Aorta (tissue), 5 donors: ENCODE results near the gene TPI1. TPM values are rescaled to one million over a fixed set of nuclear protein-coding genes. Genes with fewer than 3 reads are reported as not detected.

Source experiments
- ATAC-seq: fragments of 200-7000 bp; cut with Tn5 transposase; one replicate; pipeline ENCODE4 v1.9.1; 2022; ENCODE audit warnings: moderate library complexity; ENCODE audit not compliant: low FRiP score
- DNase-seq, 2 donors: peaks; one replicate each; pipeline ENCODE4 v3.0.0-alpha.2; 2020
- H3K27ac ChIP-seq, 2 donors: one replicate each; pipeline ENCODE4 v1.5.1; 2013; ENCODE audit warnings: low read length in 2 of 2, mild to moderate bottlenecking in 2 of 2, moderate library complexity in 2 of 2, control low read depth in 1 of 2, inconsistent platforms in 1 of 2, low read depth in 1 of 2
- H3K27me3 ChIP-seq, 2 donors: one replicate each; pipeline ENCODE4 v1.6.1; 2013; ENCODE audit warnings: control low read depth in 1 of 2, low read length in 1 of 2, mild to moderate bottlenecking in 1 of 2, moderate library complexity in 1 of 2; ENCODE audit not compliant: insufficient read depth in 2 of 2, control insufficient read depth in 1 of 2
- H3K36me3 ChIP-seq, 2 donors: one replicate each; pipeline ENCODE4 v1.6.1; 2013; ENCODE audit warnings: control low read depth in 1 of 2, low read length in 1 of 2, mild to moderate bottlenecking in 1 of 2; ENCODE audit not compliant: insufficient read depth in 2 of 2, control insufficient read depth in 1 of 2
- H3K4me1 ChIP-seq, 2 donors: one replicate each; pipeline ENCODE4 v1.6.1; 2013; ENCODE audit warnings: low read length in 2 of 2, control low read depth in 1 of 2, mild to moderate bottlenecking in 1 of 2, moderate library complexity in 1 of 2; ENCODE audit not compliant: insufficient read depth in 2 of 2, control insufficient read depth in 1 of 2
- H3K4me3 ChIP-seq, 2 donors: one replicate each; pipeline ENCODE4 v1.5.1; 2013; ENCODE audit warnings: low read length in 2 of 2, control low read depth in 1 of 2, mild to moderate bottlenecking in 1 of 2
- H3K9me3 ChIP-seq: one replicate; pipeline ENCODE4 v1.6.1; 2013; ENCODE audit warnings: mild to moderate bottlenecking, low read length; ENCODE audit not compliant: control insufficient read depth
- WGBS, 2 donors: extraction: QIAGEN DNeasy Blood & Tissue Kit; methylation state at CpG; one replicate each; pipeline ENCODE4 v1.1.7; 2013; 5-methylcytosine and 5-hydroxymethylcytosine counted together
- intact Hi-C, 2 donors: fragments of 100-400 bp; cut with DNase I; formaldehyde crosslinking; loops; one replicate each; pipeline versions ENCODE4 v1.14.2 to v1.15.0; 2022
- polyA plus RNA-seq, 2 donors: library from polyadenylated mRNA; stranded (reverse); fragments of 200-250 nt; gene quantifications; one replicate each; pipeline ENCODE4 v1.2.3, GENCODE V29; 2013
- total RNA-seq, 2 donors: library from RNA; stranded (reverse); fragmentation: NEBNext Ultra II Directional; extraction: Animal tissue kit (Norgen Biotek cat#: 25700); gene quantifications; one replicate each; pipeline ENCODE4 v1.2.1, GENCODE V29; 2021
- donor health status: healthy with polysubstance abuse.
- donor health status: Bipolar disorder and iron deficiency.
- donor health status: DM: no; HTN: no; CAD: no.
- donor health status: DM: no; HTN: no; CAD: no.
- donor health status: DM: yes; HTN: yes; CAD: no.

The TPI1 gene
- total and polyA plus RNA-seq, 4 donors, result 310 to 317 (median 315) TPM

- Histone ChIP-seq H3K9me3 (no peaks in the 10 kb centered on the region), H3K4me1 (no peaks in the 10 kb centered on the region), H3K4me3 (no peak overlapping the region), H3K27ac (no peak overlapping the region), H3K36me3 (peaks cover 0 to 2% of the 10 kb centered on the region in 2 donors), H3K27me3 (no peaks in the 10 kb centered on the region)
- ATAC-seq, result peak; percentile 68
- peak; percentile 90 to 94 for DNase-seq
- intact Hi-C loops, result loop anchor here (5.0 to 10.0 kb wide), 4 partner anchors 75 to 213 kb away; partner anchors contain the start of gene MLF2 (in 2 of the 2)
- 2 to 3% methylated on average over 8 of the region's 8 CpGs for WGBS, 2 donors
Observed at GRCh38 chr12:6827437-6827911, 39.9 kb upstream of the TPI1 start.

- Histone ChIP-seq H3K27ac (peak within 1 kb of the TSS; percentile 71 to 87), H3K36me3 (peaks cover 0 to 2% of the 10 kb centered on the region in 2 donors), H3K9me3 (no peaks in the 10 kb centered on the region), H3K4me3 (peak within 1 kb of the TSS; percentile 90 to 92), H3K27me3 (no peaks in the 10 kb centered on the region), H3K4me1 (no peaks in the 10 kb centered on the region)
- 0 to 1% methylated on average over 53 to 60 of the region's 60 CpGs for WGBS, 2 donors
- intact Hi-C loops, result loop anchor here (5.0 to 10.0 kb wide), 4 partner anchors 76 to 213 kb away; partner anchors contain the start of gene MLF2 (in 2 of the 2)
- peak; percentile 61 to 78 for DNase-seq
- ATAC-seq, result peak; percentile 1
Observed at GRCh38 chr12:6827982-6828780, 39.1 kb upstream of the TPI1 start, which contains the start of gene P3H3. Gene P3H3 (plus strand): TSS chr12:6828407. CDS start chr12:6828441, 34 bp downstream.

DNA sequence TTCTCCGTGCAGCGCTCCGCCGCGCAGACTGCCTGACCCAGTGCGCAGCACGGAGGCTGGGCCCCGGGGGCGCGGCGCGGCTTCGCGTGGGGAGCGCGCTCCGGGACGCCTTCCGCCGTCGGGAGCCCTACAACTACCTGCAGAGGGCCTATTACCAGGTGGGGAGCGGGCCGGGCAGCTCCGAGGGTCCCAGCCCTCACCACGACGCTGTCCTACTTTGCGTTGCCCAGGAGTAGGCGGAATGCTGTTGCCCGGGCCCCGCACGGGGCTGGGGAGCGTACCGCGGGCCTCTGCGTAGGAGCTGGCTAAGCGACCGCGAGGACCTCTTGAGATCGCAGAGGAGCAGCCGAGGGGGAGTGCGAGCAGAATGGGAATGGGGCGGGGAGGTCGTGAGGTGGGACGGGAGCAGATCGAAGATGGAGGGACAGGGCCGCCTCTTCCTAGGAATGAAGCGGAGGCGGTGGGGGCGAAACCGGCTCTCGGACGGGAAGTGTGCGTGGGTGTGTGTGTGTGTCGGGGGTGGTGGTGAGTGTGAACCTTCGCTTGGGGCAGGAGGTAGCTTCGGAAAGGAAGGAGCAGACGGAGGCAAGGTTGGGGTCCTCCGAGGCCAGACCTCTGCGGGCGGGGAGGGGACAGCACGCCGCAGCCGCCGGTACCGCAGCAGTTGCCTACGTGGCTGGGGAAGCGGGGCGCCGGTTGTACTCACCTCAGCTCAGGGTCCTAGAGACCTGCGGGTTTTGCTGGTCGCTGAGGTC, 38.4 kb upstream of the TPI1 start:
- intact Hi-C loops, result loop anchor here (5.0 to 10.0 kb wide), 4 partner anchors 77 to 214 kb away; partner anchors contain the start of gene MLF2 (in 2 of the 2)
- peak; percentile 70 to 86 for DNase-seq
- 0 to 1% methylated on average over 70 to 71 of the region's 71 CpGs for WGBS, 2 donors
- Histone ChIP-seq H3K36me3 (peaks cover 0 to 2% of the 10 kb centered on the region in 2 donors), H3K27ac (peak overlapping the region; percentile 71 to 87), H3K27me3 (no peaks in the 10 kb centered on the region), H3K4me1 (no peaks in the 10 kb centered on the region), H3K4me3 (peak overlapping the region; percentile 90 to 92), H3K9me3 (no peaks in the 10 kb centered on the region)
- peak; percentile 57 for ATAC-seq

- WGBS, 2 donors, result 13 to 17% methylated on average over 19 of the region's 19 CpGs
- no peaks in the 10 kb centered on the region for H3K4me1 ChIP-seq
- intact Hi-C loops, result loop anchor here (5.0 to 10.0 kb wide), 4 partner anchors 77 to 215 kb away; partner anchors contain the start of gene MLF2 (in 2 of the 2)
- peak overlapping the region; percentile 90 to 92 for H3K4me3 ChIP-seq
- ATAC-seq (no peak), DNase-seq (peak in 1 of 2 donors; percentile 53)
- H3K9me3 ChIP-seq, result no peaks in the 10 kb centered on the region
- H3K36me3 ChIP-seq, result peaks cover 0 to 2% of the 10 kb centered on the region in 2 donors
- H3K27ac ChIP-seq, result peak overlapping the region in 1 of 2 donors; percentile 71
- H3K27me3 ChIP-seq, result no peaks in the 10 kb centered on the region
Observed at GRCh38 chr12:6829536-6830220, 37.7 kb upstream of the TPI1 start.

GRCh38 chr12:6830286-6830890, 36.9 kb upstream of the TPI1 start:
- no peak overlapping the region for H3K27ac ChIP-seq

DNA sequence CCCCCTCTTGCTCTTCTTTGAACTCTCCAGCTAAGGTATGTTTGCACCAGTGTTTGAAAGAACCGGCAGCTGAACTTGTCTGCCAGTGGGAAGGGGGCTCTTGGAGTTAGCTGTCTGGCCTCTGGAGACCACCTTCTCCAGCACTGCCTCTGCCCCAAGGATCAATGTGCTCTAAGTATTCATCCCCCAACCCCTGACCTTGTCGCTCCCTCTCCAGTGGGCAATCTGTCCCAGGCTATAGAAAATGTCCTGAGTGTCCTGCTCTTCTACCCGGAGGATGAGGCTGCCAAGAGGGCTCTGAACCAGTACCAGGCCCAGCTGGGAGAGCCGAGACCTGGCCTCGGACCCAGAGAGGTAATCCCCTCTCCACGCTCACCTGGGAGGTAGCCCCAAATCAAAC, 36.3 kb upstream of the TPI1 start:
- H3K27ac ChIP-seq, result no peak overlapping the region
- no peaks in the 10 kb centered on the region for H3K9me3 ChIP-seq
- peaks cover 0 to 2% of the 10 kb centered on the region in 2 donors for H3K36me3 ChIP-seq
- DNase-seq, result peak in 1 of 2 donors; percentile 38
- no peaks in the 10 kb centered on the region for H3K4me1 ChIP-seq
- no peak for ATAC-seq
- intact Hi-C loops, result no loop called here
- no peak overlapping the region for H3K4me3 ChIP-seq
- 80 to 84% methylated on average over 6 of the region's 6 CpGs for WGBS, 2 donors
- H3K27me3 ChIP-seq, result no peaks in the 10 kb centered on the region

More at GRCh38 chr12:6830286-6830890, 36.9 kb upstream of the TPI1 start:
- no peak for ATAC-seq
- Histone ChIP-seq H3K9me3 (no peaks in the 10 kb centered on the region), H3K4me3 (no peak overlapping the region), H3K4me1 (no peaks in the 10 kb centered on the region), H3K36me3 (peaks cover 0 to 2% of the 10 kb centered on the region in 2 donors), H3K27me3 (no peaks in the 10 kb centered on the region)
- WGBS, 2 donors, result 83 to 84% methylated on average over 11 of the region's 11 CpGs
- peak; percentile 47 to 71 for DNase-seq
- intact Hi-C loops, result no loop called here

DNA sequence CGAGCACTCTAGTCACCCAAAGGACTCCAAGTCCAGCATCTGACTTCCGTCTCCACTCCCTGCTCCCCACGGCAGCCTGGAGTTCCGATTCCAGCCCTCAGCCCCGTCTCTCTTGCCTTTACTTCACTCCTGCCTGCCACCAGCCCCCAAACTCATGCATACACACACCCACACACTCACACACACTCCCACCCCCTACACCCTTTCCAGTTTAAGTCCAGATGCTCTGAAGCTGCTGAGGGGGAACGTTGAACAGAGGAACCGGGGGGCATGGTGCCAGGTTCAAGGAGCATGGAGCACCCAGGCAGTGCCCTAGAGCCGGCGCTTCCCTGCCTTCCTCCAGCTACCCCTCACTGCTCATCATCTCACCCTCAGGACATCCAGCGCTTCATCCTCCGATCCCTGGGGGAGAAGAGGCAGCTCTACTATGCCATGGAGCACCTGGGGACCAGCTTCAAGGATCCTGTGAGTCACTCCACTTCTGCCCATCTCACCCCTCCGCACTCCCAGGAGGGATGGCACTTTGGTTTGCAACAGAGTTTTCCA, 35.8 kb upstream of the TPI1 start:
- DNase-seq, result peak in 1 of 2 donors; percentile 41
- 78 to 82% methylated on average over 12 of the region's 12 CpGs for WGBS, 2 donors
- intact Hi-C loops, result no loop called here
- H3K36me3 ChIP-seq, result peaks cover 0 to 2% of the 10 kb centered on the region in 2 donors
- H3K4me1 ChIP-seq, result no peaks in the 10 kb centered on the region
- H3K27me3 ChIP-seq, result no peaks in the 10 kb centered on the region
- no peak overlapping the region for H3K27ac ChIP-seq
- ATAC-seq, result no peak
- H3K9me3 ChIP-seq, result no peaks in the 10 kb centered on the region
- H3K4me3 ChIP-seq, result no peak overlapping the region
